ENCODE data around the gene AARS2.
"Not testable (repeated sequence)": the region's sequence is repeated elsewhere in the genome, so short reads cannot be mapped to it uniquely, and the experiment has no call there.

The AARS2 gene

DNA sequence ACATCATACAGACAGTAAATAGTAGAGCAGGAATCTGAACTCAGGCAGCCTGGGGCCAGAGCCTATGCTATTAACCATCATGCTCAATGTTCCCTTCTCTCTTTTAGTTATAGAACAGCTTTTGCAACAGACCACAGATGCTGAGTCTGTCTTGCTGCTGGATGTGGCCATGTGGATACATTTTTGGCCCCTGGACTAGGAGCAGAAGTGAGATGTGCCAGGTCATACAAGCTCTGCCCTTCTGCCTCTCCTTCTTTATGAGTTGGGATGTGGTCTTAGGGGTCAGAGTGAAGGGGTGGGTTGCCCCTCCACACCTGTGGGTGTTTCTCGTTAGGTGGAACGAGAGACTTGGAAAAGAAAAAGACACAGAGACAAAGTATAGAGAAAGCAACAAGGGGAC, 14.6 kb upstream of the AARS2 start:
- TF ChIP-seq, protein P1, sequence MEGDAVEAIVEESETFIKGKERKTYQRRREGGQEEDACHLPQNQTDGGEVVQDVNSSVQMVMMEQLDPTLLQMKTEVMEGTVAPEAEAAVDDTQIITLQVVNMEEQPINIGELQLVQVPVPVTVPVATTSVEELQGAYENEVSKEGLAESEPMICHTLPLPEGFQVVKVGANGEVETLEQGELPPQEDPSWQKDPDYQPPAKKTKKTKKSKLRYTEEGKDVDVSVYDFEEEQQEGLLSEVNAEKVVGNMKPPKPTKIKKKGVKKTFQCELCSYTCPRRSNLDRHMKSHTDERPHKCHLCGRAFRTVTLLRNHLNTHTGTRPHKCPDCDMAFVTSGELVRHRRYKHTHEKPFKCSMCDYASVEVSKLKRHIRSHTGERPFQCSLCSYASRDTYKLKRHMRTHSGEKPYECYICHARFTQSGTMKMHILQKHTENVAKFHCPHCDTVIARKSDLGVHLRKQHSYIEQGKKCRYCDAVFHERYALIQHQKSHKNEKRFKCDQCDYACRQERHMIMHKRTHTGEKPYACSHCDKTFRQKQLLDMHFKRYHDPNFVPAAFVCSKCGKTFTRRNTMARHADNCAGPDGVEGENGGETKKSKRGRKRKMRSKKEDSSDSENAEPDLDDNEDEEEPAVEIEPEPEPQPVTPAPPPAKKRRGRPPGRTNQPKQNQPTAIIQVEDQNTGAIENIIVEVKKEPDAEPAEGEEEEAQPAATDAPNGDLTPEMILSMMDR (IDR thresholded peaks at IDR 0.05): no peak
- no peak for TF ChIP-seq ZFX (IDR thresholded peaks at IDR 0.05; ENCODE audit: borderline replicate concordance)
- H3K27ac ChIP-seq: no peak overlapping the region

DNA sequence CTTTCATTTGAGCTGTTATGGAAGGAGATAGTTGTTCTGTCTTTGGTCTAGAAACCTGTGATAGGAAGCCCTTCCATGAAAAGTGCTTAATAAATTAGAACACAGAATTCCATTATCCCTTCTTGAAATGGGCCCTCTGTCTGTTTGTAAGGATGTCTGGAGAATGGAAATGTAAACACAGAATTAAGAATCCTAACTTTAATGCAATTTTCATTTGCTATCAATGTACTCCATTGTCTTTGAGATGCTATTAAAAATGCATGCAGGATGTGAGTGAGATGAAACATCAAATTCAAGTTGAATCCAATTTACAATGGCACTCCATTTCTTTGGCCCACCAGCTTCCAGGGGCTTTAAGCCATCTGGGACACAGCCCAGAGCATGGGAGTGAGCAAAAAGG, 13.9 kb upstream of the AARS2 start:
- no peak for TF ChIP-seq ZFX (IDR thresholded peaks at IDR 0.05; ENCODE audit: borderline replicate concordance)
- no peak overlapping the region for H3K27ac ChIP-seq

DNA sequence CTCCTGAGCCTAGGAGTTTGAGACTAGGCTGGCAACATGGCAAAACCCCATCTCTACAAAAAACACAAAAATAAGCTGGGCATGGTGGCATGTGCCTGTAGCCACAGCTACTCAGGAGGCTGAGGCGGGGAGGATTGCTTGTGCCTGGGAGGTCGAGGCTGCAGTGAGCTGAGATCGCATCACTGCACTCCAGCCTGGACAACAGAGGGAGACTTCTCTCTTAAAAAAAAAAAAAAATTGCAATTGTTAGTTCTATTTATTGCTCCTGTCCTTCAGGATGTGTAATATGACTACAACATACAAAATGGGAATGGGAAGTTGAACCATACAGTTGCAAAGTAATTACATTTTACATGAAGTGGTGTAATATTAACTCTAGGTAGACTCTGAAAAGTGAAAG, 8.1 kb upstream of the AARS2 start:
- H3K27ac ChIP-seq: no peak overlapping the region
- TF ChIP-seq, protein P1 (IDR thresholded peaks at IDR 0.05): no peak
- no peak for TF ChIP-seq ZFX (IDR thresholded peaks at IDR 0.05; ENCODE audit: borderline replicate concordance)

DNA sequence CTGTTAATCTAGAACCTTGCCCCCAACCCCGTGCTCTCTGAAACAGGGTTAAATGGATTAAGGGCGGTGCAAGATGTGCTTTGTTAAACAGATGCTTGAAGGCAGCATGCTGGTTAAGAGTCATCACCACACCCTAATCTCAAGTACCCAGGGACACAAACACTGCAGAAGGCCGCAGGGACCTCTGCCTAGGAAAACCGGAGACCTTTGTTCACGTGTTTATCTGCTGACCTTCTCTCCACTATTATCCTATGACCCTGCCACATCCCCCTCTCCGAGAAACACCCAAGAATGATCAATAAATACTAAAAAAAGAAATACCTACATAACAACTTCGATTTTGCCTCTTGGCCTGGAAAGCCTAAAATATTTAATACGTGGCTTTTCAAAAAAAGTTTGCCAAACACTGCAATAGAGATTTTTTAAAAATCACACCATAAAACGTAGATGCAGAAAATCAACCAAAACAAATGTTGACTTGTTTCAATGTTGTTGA, 4.0 kb upstream of the AARS2 start:
- not testable (repeated sequence) for H3K27ac ChIP-seq

DNA sequence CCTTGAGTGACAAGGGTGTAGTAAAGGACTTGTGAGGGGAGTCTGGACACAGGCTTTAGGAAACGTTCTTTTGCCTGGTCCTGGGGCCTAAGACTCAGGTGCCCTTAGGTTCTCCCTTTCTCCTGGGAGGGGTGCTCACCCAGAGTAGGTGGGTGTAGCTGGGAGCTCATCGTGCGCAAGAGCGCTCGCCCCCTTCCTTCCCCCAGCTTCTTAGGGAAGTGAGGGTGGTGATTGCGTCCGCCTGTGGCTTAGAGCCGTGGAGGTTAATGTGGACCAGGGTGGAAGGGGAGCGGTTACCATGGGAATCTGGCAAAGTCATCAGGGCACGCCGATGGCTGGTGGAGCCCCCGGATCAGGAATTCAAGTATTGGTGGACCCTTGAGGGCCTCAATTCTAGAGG, 3.3 kb upstream of the AARS2 start:
- TF ChIP-seq ZFX (IDR thresholded peaks at IDR 0.05; ENCODE audit: borderline replicate concordance): no peak
- TF ChIP-seq, protein P1 (IDR thresholded peaks at IDR 0.05): no peak
- H3K27ac ChIP-seq: no peak overlapping the region

DNA sequence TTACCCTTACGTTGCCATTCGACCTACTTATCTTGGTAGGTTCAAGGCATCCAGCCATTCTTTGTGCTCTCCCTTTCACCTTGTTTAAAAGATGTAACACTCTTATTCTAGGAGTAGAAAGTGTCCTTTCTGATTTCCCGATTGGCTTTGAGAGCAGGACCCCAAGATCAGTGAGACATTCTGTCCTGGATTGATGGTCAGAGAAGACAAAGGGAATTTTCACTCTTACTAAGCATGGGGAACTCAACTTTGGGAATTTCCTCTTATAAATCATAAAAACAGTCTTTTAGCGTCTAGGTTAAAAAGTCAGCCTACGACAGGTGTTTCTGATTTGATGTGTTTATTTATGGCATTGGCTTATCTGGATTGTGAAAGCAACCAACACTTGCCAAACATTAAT, 2.8 kb upstream of the AARS2 start:
- TF ChIP-seq, protein P1 (IDR thresholded peaks at IDR 0.05): no peak
- no peak for TF ChIP-seq ZFX (IDR thresholded peaks at IDR 0.05; ENCODE audit: borderline replicate concordance)
- no peak overlapping the region for H3K27ac ChIP-seq

DNA sequence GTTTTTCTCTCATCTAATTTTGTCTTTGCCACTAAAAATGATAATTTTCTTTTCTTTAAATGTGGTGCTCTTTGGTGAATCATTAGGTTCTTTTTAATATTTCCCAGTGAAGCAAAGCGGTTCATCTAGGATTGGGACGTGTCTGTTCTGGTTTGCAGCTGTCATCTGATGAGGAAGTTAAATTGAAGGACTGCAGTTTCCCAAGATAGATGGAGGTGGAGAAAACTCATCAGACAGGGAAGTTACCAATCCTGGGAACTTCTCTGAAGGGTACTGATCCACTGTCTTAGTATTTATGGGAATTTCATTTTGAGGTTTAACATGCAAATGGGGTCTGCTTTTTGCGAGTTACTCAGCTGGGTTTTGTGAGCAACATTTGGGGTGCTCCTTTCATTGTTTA, 2.4 kb upstream of the AARS2 start:
- H3K27ac ChIP-seq: no peak overlapping the region
- TF ChIP-seq, protein P1 (IDR thresholded peaks at IDR 0.05): no peak
- no peak for TF ChIP-seq ZFX (IDR thresholded peaks at IDR 0.05; ENCODE audit: borderline replicate concordance)

DNA sequence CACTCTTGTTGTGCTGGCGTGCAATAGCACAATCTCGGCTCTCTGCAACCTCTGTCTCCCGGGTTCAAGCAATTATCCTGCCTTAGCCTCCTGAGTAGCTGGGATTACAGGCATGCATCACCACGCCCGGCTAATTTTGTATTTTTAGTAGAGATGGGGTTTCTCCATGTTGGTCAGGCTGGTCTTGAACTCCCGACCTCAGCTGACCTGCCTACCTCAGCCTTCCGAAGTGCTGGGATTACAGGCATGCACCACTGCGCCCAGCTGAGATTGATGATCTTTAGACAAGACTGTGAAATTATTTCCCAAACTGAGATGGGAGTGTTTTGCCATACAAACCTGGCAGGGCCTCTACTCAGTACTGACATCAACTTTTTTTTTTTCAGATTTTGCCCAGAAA, 1.5 kb upstream of the AARS2 start:
- H3K27ac ChIP-seq: not testable (repeated sequence)

DNA sequence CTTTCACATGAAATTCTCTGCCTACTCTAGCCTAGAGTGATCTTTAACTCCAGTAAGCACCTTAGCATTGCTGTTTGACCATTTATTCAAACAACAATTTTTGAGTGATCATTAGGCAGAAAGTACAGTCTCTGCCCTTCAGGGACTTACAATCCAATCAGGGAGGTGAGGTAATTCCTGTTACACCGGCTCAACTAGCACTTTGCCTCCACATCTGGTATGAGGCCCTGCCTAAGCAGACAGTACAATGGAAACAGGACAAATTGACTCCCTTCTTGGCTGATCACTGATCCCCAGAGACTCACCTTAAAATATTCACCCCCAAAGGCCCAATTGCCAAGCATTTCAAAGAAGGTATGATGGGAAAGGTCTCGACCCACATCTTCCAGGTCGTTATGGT, 1.4 kb downstream of the AARS2 start:
- no peak for TF ChIP-seq ZFX (IDR thresholded peaks at IDR 0.05; ENCODE audit: borderline replicate concordance)
- TF ChIP-seq, protein P1 (IDR thresholded peaks at IDR 0.05): no peak
- no peak overlapping the region for H3K27ac ChIP-seq

Measured in 22Rv1 (cell line).